K562 treated with DMSO at 1 percent for 24 hours (cell line): ENCODE results near the gene MEX3B. TPM values are rescaled to one million over a fixed set of nuclear protein-coding genes. Genes with fewer than 3 reads are reported as not detected.

ENCODE experiments used
- total RNA-seq: library from RNA; unstranded; fragments of 300-600 nt; gene quantifications from 2 replicates; pipeline ENCODE4 v1.2.3, GENCODE V29; 2022; ENCODE audit warnings: low read depth; ENCODE audit not compliant: insufficient read depth

MEX3B gene
- 29.2 and 29.4 TPM in 2 replicates for total RNA-seq

DNA sequence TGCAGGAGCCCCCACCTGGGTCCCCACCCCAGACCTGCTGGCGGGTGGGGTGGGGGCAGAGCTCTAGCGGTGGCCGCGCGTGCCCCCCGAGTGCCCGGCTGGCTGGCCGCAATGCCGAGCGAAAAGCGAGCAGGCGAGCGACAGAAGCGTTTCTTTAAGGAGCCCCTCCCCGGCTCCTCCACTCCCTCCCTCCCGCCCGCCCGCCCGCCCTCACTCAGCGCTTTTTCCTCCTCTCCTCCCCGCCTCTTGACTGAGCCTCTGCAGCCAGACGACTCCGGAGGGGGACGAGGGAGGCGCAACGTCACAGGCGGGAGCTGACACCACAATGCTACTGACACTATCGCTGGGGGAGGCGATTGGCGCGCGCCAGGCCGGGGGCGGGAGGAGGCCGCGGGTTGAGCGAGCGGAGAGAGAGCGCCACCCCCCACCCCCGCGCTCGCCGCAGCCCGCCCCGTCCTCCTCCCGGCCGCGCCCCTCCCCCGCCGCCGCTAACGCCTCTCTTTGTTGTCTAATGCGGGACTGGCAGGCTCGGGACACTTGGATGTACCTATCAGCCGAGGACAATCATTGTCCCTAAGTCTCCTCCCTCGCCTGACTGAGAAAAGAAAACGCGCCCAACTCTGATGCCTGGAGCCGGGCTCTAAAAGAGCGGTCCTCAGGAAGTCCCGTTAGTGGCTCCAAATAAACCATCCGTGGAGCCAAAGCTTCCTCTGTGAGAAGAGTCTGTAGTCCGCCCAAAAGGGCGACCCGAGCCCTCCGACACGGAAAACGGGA lies at the start of gene MEX3B:
Gene MEX3B, minus strand, starts transcription at position 127 of the 774 bp plus-strand sequence. CDS start 313 bp downstream, outside the sequence.

Other genes with a start within 250 kb of the MEX3B start
- 10.1 and 13.7 TPM in 2 replicates for gene EFL1, start 216.7 kb upstream of the MEX3B start, total RNA-seq
- gene SAXO2, start 216.8 kb upstream of the MEX3B start, total RNA-seq: 6.5 and 16.9 TPM in 2 replicates